Body of pancreas (tissue), 4 donors: ENCODE measurements around the gene CRYGD. TPM values are rescaled to one million over a fixed set of nuclear protein-coding genes. Genes with fewer than 3 reads are reported as not detected.

Source experiments
- ATAC-seq: fragments of 150-250 bp; one replicate; pipeline ENCODE4 v1.9.1; 2016
- DNase-seq, 4 donors: peaks; one replicate each; pipeline ENCODE4 v3.0.0-alpha.2; 2019
- H3K27ac ChIP-seq, 4 donors: fragments of 200-600 bp; sonication (generic); 1 replicate in 3 of 4; 2 replicates in 1 of 4; pipeline versions ENCODE4 v1.5.1 to v1.6.1; 2016 to 2019; ENCODE audit warnings: mild to moderate bottlenecking in 1 of 4, mixed read lengths in 1 of 4, moderate library complexity in 1 of 4
- H3K27me3 ChIP-seq, 2 donors: fragments of 200-600 bp; sonication (generic); one replicate each; pipeline ENCODE4 v1.6.0; 2016; ENCODE audit warnings: mild to moderate bottlenecking in 1 of 2
- H3K36me3 ChIP-seq, 2 donors: fragments of 200-600 bp; sonication (generic); replicated peaks in 1 of 2; 2 replicates each; pipeline ENCODE4 v1.5.1; 2016; ENCODE audit warnings: low read depth in 2 of 2; ENCODE audit not compliant: insufficient read depth in 1 of 2
- H3K4me1 ChIP-seq: fragments of 200-600 bp; sonication (generic); one replicate; pipeline ENCODE4 v1.6.0; 2016
- H3K4me3 ChIP-seq, 2 donors: fragments of 200-600 bp; sonication (generic); 1 replicate in 1 of 2; 2 replicates in 1 of 2; pipeline ENCODE4 v1.5.1; 2016 to 2019
- H3K9me3 ChIP-seq, 3 donors: fragments of 200-600 bp; sonication (generic); 1 replicate in 2 of 3; 2 replicates in 1 of 3; pipeline ENCODE4 v1.5.1; 2016
- POLR2A ChIP-seq, 3 donors: fragments of 450-650 bp; IDR thresholded peaks; one replicate each; pipeline ENCODE4 v1.6.1; 2016; ENCODE audit warnings: antibody characterized with exemption in 3 of 3, mild to moderate bottlenecking in 2 of 3
- WGBS, 2 donors: methylation state at CpG; one replicate each; pipeline ENCODE4 v1.1.5; 2017; 5-methylcytosine and 5-hydroxymethylcytosine counted together
- intact Hi-C: fragments of 100-400 bp; cut with DNase I; formaldehyde crosslinking; loops from one replicate; pipeline ENCODE4 v1.15.1; 2023
- total RNA-seq, 2 donors: library from RNA; depleted of rRNA; stranded (reverse); fragments of >200 nt; gene quantifications; one replicate each; pipeline ENCODE4 v1.1.0, GENCODE V29; 2016
- TF ChIP-seq, protein P1 (sequence below), 7 experiments: fragments of 450-650 bp in 4 of 7; fragments of 200-600 bp in 3 of 7; sonication (generic) in 3 of 7; IDR thresholded peaks; one replicate each; pipeline ENCODE4 v1.5.1; 2016 to 2019; ENCODE audit warnings: antibody characterized with exemption in 7 of 7

The CRYGD gene
- total RNA-seq, 2 donors from 2014 or later, result not detected

DNA sequence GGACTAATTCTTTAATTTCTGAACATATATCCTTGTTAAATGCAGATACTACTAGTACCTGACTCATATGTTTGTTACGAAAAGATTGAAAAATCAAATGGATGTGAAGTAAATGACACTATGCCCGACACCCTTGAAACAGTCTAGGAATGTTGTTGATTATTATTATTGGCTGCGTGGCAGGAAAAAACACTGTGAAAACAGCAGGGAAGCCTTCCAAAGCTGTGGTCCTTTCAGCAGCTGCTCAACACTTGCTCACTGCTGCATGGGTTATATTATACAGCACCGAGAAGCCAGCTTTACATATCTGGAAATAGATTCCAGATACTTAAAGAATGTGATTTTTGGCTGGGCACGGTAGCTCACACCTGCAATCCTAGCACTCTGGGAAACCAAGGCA is 26.5 kb downstream of the CRYGD start:
- no peaks in the 10 kb centered on the region for H3K4me1 ChIP-seq
- H3K27me3 ChIP-seq, result no peaks in the 10 kb centered on the region
- DNase-seq (no peak), ATAC-seq (no peak)
- intact Hi-C loops, result no loop called here
- H3K27ac ChIP-seq, result no peak overlapping the region
- no peak overlapping the region for H3K4me3 ChIP-seq
- WGBS, 2 donors, result 63 to 68% methylated on average over 5 of the region's 5 CpGs
- H3K36me3 ChIP-seq, result no peaks in the 10 kb centered on the region
- TF ChIP-seq POLR2A (IDR thresholded peaks at IDR 0.05), result no peak
- TF ChIP-seq, protein P1, sequence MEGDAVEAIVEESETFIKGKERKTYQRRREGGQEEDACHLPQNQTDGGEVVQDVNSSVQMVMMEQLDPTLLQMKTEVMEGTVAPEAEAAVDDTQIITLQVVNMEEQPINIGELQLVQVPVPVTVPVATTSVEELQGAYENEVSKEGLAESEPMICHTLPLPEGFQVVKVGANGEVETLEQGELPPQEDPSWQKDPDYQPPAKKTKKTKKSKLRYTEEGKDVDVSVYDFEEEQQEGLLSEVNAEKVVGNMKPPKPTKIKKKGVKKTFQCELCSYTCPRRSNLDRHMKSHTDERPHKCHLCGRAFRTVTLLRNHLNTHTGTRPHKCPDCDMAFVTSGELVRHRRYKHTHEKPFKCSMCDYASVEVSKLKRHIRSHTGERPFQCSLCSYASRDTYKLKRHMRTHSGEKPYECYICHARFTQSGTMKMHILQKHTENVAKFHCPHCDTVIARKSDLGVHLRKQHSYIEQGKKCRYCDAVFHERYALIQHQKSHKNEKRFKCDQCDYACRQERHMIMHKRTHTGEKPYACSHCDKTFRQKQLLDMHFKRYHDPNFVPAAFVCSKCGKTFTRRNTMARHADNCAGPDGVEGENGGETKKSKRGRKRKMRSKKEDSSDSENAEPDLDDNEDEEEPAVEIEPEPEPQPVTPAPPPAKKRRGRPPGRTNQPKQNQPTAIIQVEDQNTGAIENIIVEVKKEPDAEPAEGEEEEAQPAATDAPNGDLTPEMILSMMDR (IDR thresholded peaks at IDR 0.05), result no peak
- no peaks in the 10 kb centered on the region for H3K9me3 ChIP-seq

DNA sequence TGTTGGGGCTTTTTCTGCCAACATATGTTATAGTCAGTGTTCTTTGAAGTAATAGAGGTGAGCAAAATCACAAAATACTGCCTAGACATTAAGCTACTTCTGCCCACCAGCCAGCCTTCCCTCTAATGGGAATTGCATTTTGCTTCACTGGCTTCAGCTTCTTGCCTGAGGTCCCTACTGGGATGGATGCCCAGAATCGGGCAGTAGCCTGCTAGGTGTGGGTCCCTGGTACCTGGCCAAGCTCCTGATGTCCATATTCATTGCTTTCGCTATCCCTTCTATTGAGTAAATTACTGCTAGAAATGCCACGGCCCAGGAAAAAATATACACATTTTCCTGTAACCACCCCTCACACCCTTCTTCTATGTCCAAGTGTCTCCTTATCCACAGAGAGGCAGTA is 27.0 kb downstream of the CRYGD start:
- intact Hi-C loops, result no loop called here
- Histone ChIP-seq H3K4me1 (no peaks in the 10 kb centered on the region), H3K4me3 (no peak overlapping the region), H3K9me3 (no peaks in the 10 kb centered on the region), H3K27ac (no peak overlapping the region), H3K36me3 (no peaks in the 10 kb centered on the region), H3K27me3 (no peaks in the 10 kb centered on the region)
- TF ChIP-seq, protein P1 (IDR thresholded peaks at IDR 0.05), result no peak
- no peak for TF ChIP-seq POLR2A (IDR thresholded peaks at IDR 0.05)
- DNase-seq (no peak), ATAC-seq (no peak)
- WGBS, 2 donors, result 56 to 62% methylated on average over 3 of the region's 3 CpGs

DNA sequence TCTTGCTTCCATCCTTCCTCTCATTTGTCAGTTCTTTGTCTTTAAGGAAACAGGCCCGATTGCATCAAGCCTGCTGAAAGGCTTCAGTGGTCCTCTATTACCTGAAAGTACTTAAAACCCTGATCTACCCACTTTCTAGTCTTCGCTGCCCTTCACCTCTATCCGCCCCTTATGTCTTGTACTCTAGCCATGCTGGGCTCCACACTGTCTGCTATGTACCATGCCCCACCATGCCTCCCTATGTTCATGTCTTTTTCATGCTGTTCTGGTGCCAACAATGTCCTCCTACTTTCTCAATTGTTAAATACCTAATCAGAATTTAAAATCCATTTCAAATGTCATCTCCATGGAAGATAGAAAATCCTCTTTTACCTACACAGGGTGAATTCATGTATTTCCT is 28.2 kb downstream of the CRYGD start:
- no peak overlapping the region for H3K4me3 ChIP-seq
- DNase-seq (no peak), ATAC-seq (no peak)
- WGBS, 2 donors, result 80 to 81% methylated on average over 3 of the region's 3 CpGs
- no peaks in the 10 kb centered on the region for H3K27me3 ChIP-seq
- H3K4me1 ChIP-seq, result no peaks in the 10 kb centered on the region
- TF ChIP-seq POLR2A (IDR thresholded peaks at IDR 0.05), result no peak
- TF ChIP-seq, protein P1 (IDR thresholded peaks at IDR 0.05), result no peak
- no peaks in the 10 kb centered on the region for H3K9me3 ChIP-seq
- intact Hi-C loops, result no loop called here
- H3K36me3 ChIP-seq, result no peaks in the 10 kb centered on the region
- H3K27ac ChIP-seq, result no peak overlapping the region

DNA sequence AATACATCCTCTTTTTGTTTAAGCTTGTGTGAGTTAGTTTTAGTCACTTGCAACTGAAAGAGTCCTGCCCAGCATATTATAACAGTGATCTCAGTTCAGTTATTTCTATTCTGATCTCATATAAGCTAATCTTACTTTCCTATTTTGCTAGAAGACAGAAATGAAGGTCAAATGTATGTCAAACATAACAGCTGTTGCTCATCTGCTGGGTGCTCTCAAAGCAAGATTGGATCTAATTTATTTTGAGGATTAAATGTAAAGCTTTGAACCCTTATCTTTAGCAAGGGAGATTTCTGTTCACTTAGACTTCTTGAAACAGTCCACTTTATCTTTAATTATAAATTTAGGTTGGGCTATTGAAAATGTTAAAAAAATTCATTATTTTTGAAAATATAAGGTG is 31.2 kb downstream of the CRYGD start:
- Histone ChIP-seq H3K4me3 (no peak overlapping the region), H3K9me3 (no peaks in the 10 kb centered on the region), H3K36me3 (no peaks in the 10 kb centered on the region), H3K27ac (no peak overlapping the region), H3K27me3 (no peaks in the 10 kb centered on the region), H3K4me1 (no peaks in the 10 kb centered on the region)
- intact Hi-C loops, result no loop called here
- no peak for DNase-seq
- no peak for ATAC-seq
- TF ChIP-seq, protein P1 (IDR thresholded peaks at IDR 0.05), result no peak
- no peak for TF ChIP-seq POLR2A (IDR thresholded peaks at IDR 0.05)

DNA sequence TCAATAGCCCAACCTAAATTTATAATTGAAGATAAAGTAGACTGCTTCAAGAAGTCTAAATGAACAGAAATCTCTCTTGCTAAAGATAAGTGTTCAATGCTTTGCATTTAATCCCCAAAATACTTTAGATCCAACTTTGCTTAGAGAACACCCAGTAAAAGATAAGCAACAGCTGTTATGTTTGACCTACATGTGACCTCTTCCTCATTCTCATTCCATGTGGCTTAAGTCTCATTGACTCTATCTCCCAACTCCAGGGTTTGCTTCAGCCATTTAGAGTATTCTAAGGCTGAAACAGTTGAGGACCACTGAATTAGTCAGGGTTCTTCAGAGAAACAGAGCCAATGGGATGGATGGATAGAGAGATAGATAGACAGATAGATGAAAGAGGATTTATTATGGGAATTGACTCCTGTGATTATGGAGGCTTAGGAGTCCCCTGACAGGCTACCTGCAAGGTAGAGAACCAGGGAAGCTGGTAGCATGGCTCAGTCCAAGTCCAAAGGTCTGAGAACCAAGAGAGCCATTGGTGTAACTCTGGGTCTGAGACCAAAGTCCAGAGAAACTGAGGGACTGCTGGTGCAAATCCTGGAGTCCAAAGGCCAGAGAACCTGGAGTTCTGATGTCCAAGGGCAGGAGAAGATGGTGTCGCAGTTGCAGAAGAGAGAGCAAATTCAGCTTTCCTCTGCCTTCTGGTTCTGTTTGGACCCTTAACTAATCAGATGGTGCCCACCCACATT is 32.1 kb downstream of the CRYGD start:
- 83 to 100% methylated on average over 1 of the region's 1 CpG for WGBS, 2 donors
- DNase-seq (no peak), ATAC-seq (no peak)
- intact Hi-C loops, result no loop called here
- no peak overlapping the region for H3K4me3 ChIP-seq
- no peaks in the 10 kb centered on the region for H3K27me3 ChIP-seq
- H3K9me3 ChIP-seq, result no peaks in the 10 kb centered on the region
- H3K27ac ChIP-seq, result no peak overlapping the region
- H3K36me3 ChIP-seq, result no peaks in the 10 kb centered on the region
- TF ChIP-seq, protein P1 (IDR thresholded peaks at IDR 0.05), result no peak
- no peak for TF ChIP-seq POLR2A (IDR thresholded peaks at IDR 0.05)
- no peaks in the 10 kb centered on the region for H3K4me1 ChIP-seq
